Astrocyte of the cerebellum (primary cell): Measurements from ENCODE around the gene KANSL1L.

Experiments
- DNase-seq: peaks from one replicate; pipeline ENCODE4 v3.0.0-alpha.2; 2011; ENCODE audit warnings: low read depth
- H3K4me3 ChIP-seq: 2 replicates; pipeline ENCODE4 v1.5.1; 2011; ENCODE audit warnings: mild to moderate bottlenecking, low read depth, low read length, moderate library complexity
- CTCF ChIP-seq: IDR thresholded peaks from 2 replicates; pipeline ENCODE4 v1.5.1; 2012; ENCODE audit warnings: low read length, low read depth, moderate library complexity, mild to moderate bottlenecking; ENCODE audit errors: missing control alignments
- in situ Hi-C: cut with HindIII; loops from 2 replicates; pipeline ENCODE4 v1.10.0; 2017; ENCODE audit warnings: low sequenced_read_pairs

KANSL1L gene

DNA sequence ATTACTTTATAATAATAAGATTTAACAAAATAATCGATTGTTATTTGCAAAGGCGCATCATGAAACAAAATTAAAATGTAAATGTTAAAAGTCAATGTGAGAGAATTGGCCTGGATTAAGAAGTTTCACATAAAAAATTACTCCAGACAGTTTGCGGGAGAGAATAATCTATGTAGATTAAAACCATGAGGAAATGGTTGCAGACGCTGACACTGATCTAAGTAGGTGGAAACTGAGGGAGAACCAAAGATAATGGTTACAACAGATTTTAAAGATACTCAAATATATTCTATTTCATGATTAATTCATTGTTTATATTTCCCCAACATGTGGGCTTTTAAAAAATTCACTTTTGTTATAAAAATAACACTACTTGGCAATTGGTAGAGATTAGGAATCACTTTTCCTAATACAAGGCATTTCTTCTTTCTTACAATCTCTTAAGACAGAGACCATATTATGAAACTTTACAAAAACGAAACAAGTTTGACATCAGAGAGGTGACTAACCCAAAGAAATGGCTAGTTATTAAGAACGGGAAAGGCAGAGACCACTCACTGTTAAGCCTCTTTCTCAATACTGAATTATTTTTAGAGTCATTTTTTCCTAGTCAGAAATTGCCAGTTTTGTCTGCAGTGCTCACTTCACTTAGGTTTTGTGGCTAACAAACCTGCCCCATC lies 1.6 kb downstream of the KANSL1L start:
- no peak for TF ChIP-seq CTCF

GRCh38 chr2:210167227-210167626 lies 4.0 kb downstream of the KANSL1L start:
- H3K4me3 ChIP-seq = no peak overlapping the region
- in situ Hi-C loops = no loop called here
- TF ChIP-seq CTCF = no peak
- no peak for DNase-seq

More for the DNA sequence above, 1.6 kb downstream of the KANSL1L start:
- DNase-seq = peak; percentile 57
- in situ Hi-C loops = no loop called here
- peak overlapping the region; percentile 66 for H3K4me3 ChIP-seq

DNA sequence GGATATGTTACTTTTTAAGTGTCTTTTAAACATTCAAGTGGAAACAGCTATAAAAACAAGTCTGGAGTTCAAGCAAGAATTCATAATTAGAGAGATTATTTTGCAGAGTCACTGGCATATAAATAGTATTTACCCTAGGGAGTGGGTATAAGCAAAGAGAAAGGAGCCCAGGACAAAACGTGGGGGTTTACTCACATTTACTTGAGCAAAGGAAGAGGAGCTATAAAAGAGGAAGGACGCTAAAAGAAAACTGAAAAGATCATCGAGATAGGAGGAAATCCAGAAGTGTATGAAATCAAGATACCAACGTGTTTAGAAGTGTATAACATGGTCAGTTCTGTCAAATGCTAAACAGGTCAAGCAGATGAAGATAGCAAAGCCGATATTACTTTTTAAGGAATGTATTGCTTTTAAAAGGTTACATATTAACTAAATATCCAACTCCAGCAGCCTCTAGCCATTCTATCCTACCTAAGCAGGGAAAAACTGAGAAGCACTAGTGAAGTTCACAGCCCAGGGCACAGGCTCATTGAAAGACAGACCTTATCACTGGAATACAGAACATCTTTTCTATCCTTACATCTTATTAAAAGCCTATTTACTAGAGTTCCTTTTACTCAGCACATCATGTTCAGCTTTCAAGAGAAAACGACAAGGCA lies 8.6 kb downstream of the KANSL1L start:
- TF ChIP-seq CTCF = no peak
- no peak for DNase-seq
- in situ Hi-C loops = no loop called here
- no peak overlapping the region for H3K4me3 ChIP-seq

DNA sequence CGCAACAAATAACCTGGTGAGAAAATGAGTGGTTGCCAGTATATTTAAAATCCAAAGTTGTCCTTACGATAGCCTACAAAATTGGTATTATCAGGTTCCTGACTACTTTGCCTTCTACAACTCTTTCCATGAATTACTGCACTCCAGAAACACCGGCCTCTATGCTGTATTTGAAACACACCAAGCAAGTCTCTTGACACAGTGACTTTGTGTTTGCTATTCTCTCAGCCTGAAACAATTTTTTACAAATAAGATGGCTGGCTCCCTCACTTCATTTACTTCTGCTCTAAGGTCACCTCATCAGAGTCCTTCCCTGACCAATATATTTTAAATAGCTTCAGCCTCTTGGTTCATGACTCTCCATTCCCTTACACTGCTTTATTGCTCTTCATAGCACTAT lies 12.2 kb downstream of the KANSL1L start:
- no peak for DNase-seq
- no peak overlapping the region for H3K4me3 ChIP-seq
- no peak for TF ChIP-seq CTCF
- in situ Hi-C loops = no loop called here

- no peak overlapping the region for H3K4me3 ChIP-seq
- TF ChIP-seq CTCF = no peak
- in situ Hi-C loops = no loop called here
- no peak for DNase-seq
Observed at GRCh38 chr2:210158236-210158635, 13.0 kb downstream of the KANSL1L start.

DNA sequence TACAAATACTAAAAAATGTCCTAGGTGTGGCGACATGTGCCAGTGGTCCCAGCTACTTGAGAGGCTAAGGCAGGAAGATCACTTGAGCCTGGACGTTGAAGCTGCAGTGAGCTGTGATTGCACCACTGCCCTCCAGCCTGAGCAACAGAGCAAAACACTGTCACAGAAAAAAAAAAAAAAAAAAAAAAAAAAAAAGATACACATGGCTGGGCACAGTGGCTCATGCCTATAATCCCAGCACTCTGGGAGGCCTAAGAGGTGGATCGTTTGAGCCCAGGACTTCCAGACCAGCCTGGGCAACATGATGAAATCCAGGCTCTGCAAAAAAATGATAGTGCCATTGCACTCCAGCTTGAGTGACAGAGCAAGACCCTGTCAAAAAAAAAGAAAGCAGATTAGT lies 13.7 kb downstream of the KANSL1L start:
- no peak for TF ChIP-seq CTCF
- in situ Hi-C loops = no loop called here
- H3K4me3 ChIP-seq = no peak overlapping the region
- DNase-seq = no peak
